GM23338 (cell line): ENCODE data around the gene MICAL3. TPM values are rescaled to one million over a fixed set of nuclear protein-coding genes. Genes with fewer than 3 reads are reported as not detected.

ENCODE experiments used
- ATAC-seq: fragments of 200-7000 bp; cut with Tn5 transposase; 3 replicates; pipeline ENCODE4 v1.9.1; 2020
- DNase-seq: peaks from one replicate; pipeline ENCODE4 v3.0.0-alpha.2; 2015; ENCODE audit warnings: low spot score
- H2AFZ ChIP-seq: fragments of 200-600 bp; sonication (generic); 2 replicates; pipeline ENCODE4 v1.8.0; 2016; ENCODE audit warnings: antibody characterized with exemption, mild to moderate bottlenecking, moderate library complexity
- H3F3A ChIP-seq: fragments of 200-600 bp; sonication (generic); replicated peaks from 2 replicates; pipeline ENCODE4 v1.8.0; 2017; ENCODE audit warnings: antibody characterized with exemption, mixed run types, low read depth
- H3K27ac ChIP-seq: fragments of 200-600 bp; sonication (generic); 2 replicates; pipeline ENCODE4 v1.6.1; 2016; ENCODE audit warnings: low read depth
- H3K27me3 ChIP-seq: fragments of 200-600 bp; sonication (generic); 2 replicates; pipeline ENCODE4 v1.8.0; 2016; ENCODE audit warnings: mild to moderate bottlenecking, mixed run types, moderate library complexity; ENCODE audit not compliant: insufficient read depth
- H3K36me3 ChIP-seq: fragments of 200-600 bp; sonication (generic); 2 replicates; pipeline ENCODE4 v1.8.0; 2016; ENCODE audit warnings: mild to moderate bottlenecking; ENCODE audit not compliant: insufficient read depth
- H3K4me1 ChIP-seq: fragments of 200-600 bp; sonication (generic); 2 replicates; pipeline ENCODE4 v1.8.0; 2016; ENCODE audit warnings: mild to moderate bottlenecking, moderate library complexity; ENCODE audit not compliant: insufficient read depth
- H3K4me2 ChIP-seq: fragments of 200-600 bp; sonication (generic); 2 replicates; pipeline ENCODE4 v1.7.1; 2017; ENCODE audit warnings: mixed run types
- H3K4me3 ChIP-seq: fragments of 200-600 bp; sonication (generic); 2 replicates; pipeline ENCODE4 v1.6.1; 2016; ENCODE audit warnings: mixed run types
- H3K79me2 ChIP-seq: fragments of 200-600 bp; sonication (generic); replicated peaks from 2 replicates; pipeline ENCODE4 v1.8.0; 2017; ENCODE audit warnings: mild to moderate bottlenecking; ENCODE audit not compliant: insufficient read depth
- H3K9me2 ChIP-seq: fragments of 200-600 bp; sonication (generic); 2 replicates; pipeline ENCODE4 v1.8.0; 2017; ENCODE audit not compliant: insufficient read depth
- H4K20me1 ChIP-seq: fragments of 200-600 bp; sonication (generic); replicated peaks from 2 replicates; pipeline ENCODE4 v1.8.0; 2017; ENCODE audit warnings: mild to moderate bottlenecking; ENCODE audit not compliant: insufficient read depth
- H3K27ac Mint-ChIP-seq: 2 replicates; pipeline ENCODE4 v1.8.0; 2020; ENCODE audit warnings: inconsistent platforms, mild to moderate bottlenecking, moderate library complexity, mixed read lengths
- H3K27me3 Mint-ChIP-seq: 3 replicates; pipeline ENCODE4 v1.8.0; 2022; ENCODE audit warnings: low read depth, mild to moderate bottlenecking, moderate library complexity, mixed read lengths, inconsistent platforms; ENCODE audit not compliant: insufficient read depth, poor library complexity
- H3K36me3 Mint-ChIP-seq: 3 replicates; pipeline ENCODE4 v1.8.0; 2021; ENCODE audit warnings: low read depth, mild to moderate bottlenecking, inconsistent platforms, moderate library complexity, mixed read lengths
- H3K4me1 Mint-ChIP-seq: 3 replicates; pipeline ENCODE4 v1.8.0; 2020; ENCODE audit warnings: mild to moderate bottlenecking, inconsistent platforms, mixed read lengths
- H3K4me3 Mint-ChIP-seq: 3 replicates; pipeline ENCODE4 v1.8.0; 2021; ENCODE audit warnings: moderate library complexity, mild to moderate bottlenecking, inconsistent platforms, mixed read lengths
- H3K9me3 Mint-ChIP-seq: 3 replicates; pipeline ENCODE4 v1.8.0; 2020; ENCODE audit warnings: moderate library complexity, mild to moderate bottlenecking, inconsistent platforms, mixed read lengths
- CREB1 ChIP-seq: fragments of 250-450 bp; sonication (Bioruptor Pico); IDR thresholded peaks from 2 replicates; pipeline ENCODE4 v1.5.0; 2020; ENCODE audit warnings: low read depth, mild to moderate bottlenecking, moderate library complexity
- CTCF ChIP-seq, 2 experiments: fragments of 200-600 bp in 1 of 2; sonication (generic) in 1 of 2; conservative IDR thresholded peaks; 2 replicates each; pipeline versions ENCODE4 v1.5.1 to v1.6.1; 2016 to 2017; ENCODE audit warnings: antibody characterized with exemption in 2 of 2, low read depth in 2 of 2, mild to moderate bottlenecking in 2 of 2, moderate library complexity in 1 of 2
- ETS1 ChIP-seq: IDR thresholded peaks from 2 replicates; pipeline ENCODE4 v1.6.1; 2016; ENCODE audit warnings: antibody characterized with exemption
- EZH2 ChIP-seq: fragments of 200-600 bp; sonication (generic); IDR thresholded peaks from one replicate; pipeline ENCODE4 v1.8.0; 2017; ENCODE audit warnings: antibody characterized with exemption, mild to moderate bottlenecking, low read depth; ENCODE audit not compliant: unreplicated experiment
- EZH2phosphoT487 ChIP-seq: fragments of 200-600 bp; sonication (generic); IDR thresholded peaks from one replicate; pipeline ENCODE4 v1.8.1; 2018; ENCODE audit warnings: antibody characterized with exemption; ENCODE audit not compliant: unreplicated experiment
- NANOG ChIP-seq: IDR thresholded peaks from 2 replicates; pipeline ENCODE4 v1.6.1; 2016; ENCODE audit warnings: antibody characterized with exemption, borderline replicate concordance
- REST ChIP-seq: IDR thresholded peaks from one replicate; pipeline ENCODE4 v1.6.1; 2018; ENCODE audit warnings: antibody characterized with exemption; ENCODE audit not compliant: unreplicated experiment
- STAT1 ChIP-seq: IDR thresholded peaks from one replicate; pipeline ENCODE4 v1.6.1; 2016; ENCODE audit warnings: antibody characterized with exemption; ENCODE audit not compliant: unreplicated experiment
- ZNF114 ChIP-seq: fragments of 250-450 bp; sonication (Bioruptor Pico); IDR thresholded peaks from 2 replicates; pipeline ENCODE4 v1.5.0; 2020; ENCODE audit warnings: mild to moderate bottlenecking, moderate library complexity
- ZNF331 ChIP-seq: fragments of 250-450 bp; sonication (Bioruptor Pico); IDR thresholded peaks from 2 replicates; pipeline ENCODE4 v1.5.0; 2020; ENCODE audit warnings: low read depth, mild to moderate bottlenecking, moderate library complexity
- polyA plus RNA-seq: library from polyadenylated mRNA; unstranded; fragments of >200 nt; fragmentation: Nextera tagmentation; extraction: Ambion mirVana; gene quantifications from 2 replicates; pipeline ENCODE4 v1.2.1, GENCODE V29; 2016
- total RNA-seq: library from RNA; depleted of rRNA; stranded (reverse); fragments of >200 nt; shearing (Covaris generic); gene quantifications from 2 replicates; pipeline ENCODE4 v1.2.3, GENCODE V29; 2014

Gene MICAL3
- total and polyA plus RNA-seq, 2 experiments from 2014 or later, result 10.1 to 33.9 TPM

- Histone ChIP-seq H3K4me1 (no peaks in the 10 kb centered on the region), H3F3A (0 out of 2 replicates have a peak, but pooled peaks cover 3% of the 10 kb centered on the region), H4K20me1 (peaks cover 48% of the 10 kb centered on the region), H2AFZ (no peak overlapping the region), H3K79me2 (no peaks in the 10 kb centered on the region), H3K27me3 (peaks cover 30% of the 10 kb centered on the region), H3K27ac (no peak overlapping the region), H3K4me2 (no peak overlapping the region), H3K4me3 (no peak overlapping the region), H3K36me3 (no peaks in the 10 kb centered on the region; the same call in 1 of the 2 replicates), H3K9me2 (no peaks in the 10 kb centered on the region)
- DNase-seq, result no peak
- Mint-ChIP-seq H3K36me3 (peaks cover 41% of the 10 kb centered on the region), H3K4me3 (no peak overlapping the region), H3K4me1 (no peaks in the 10 kb centered on the region; the same call in 2 of the 3 replicates), H3K27ac (no peak overlapping the region), H3K9me3 (0 out of 3 replicates have a peak, but pooled peaks cover under 1% of the 10 kb centered on the region), H3K27me3 (peaks cover 40% of the 10 kb centered on the region)
- TF ChIP-seq STAT1, result no peak
- TF ChIP-seq ETS1, result no peak
- TF ChIP-seq EZH2, result no peak
- no peak for TF ChIP-seq CREB1 (CRISPR knock-in tag)
- ATAC-seq, result no peak
Measured at GRCh38 chr22:17882727-17883126, 141.6 kb downstream of the MICAL3 start.

GRCh38 chr22:17882162-17882561 lies 142.2 kb downstream of the MICAL3 start:
- Histone ChIP-seq H2AFZ (no peak overlapping the region), H3K79me2 (no peaks in the 10 kb centered on the region), H3K4me1 (no peaks in the 10 kb centered on the region), H3K36me3 (no peaks in the 10 kb centered on the region), H3K27ac (no peak overlapping the region), H3K9me2 (no peaks in the 10 kb centered on the region), H3F3A (no peaks in the 10 kb centered on the region), H3K4me2 (no peak overlapping the region), H3K4me3 (no peak overlapping the region), H4K20me1 (peaks cover 50% of the 10 kb centered on the region), H3K27me3 (peaks cover 36% of the 10 kb centered on the region)
- Mint-ChIP-seq H3K4me3 (no peak overlapping the region), H3K9me3 (peaks cover 3% of the 10 kb centered on the region; the same call in 1 of the 3 replicates), H3K27ac (no peak overlapping the region), H3K4me1 (no peaks in the 10 kb centered on the region; the same call in 2 of the 3 replicates), H3K27me3 (peaks cover 45% of the 10 kb centered on the region), H3K36me3 (peaks cover 40% of the 10 kb centered on the region)
- ATAC-seq, result no peak
- no peak for DNase-seq
- TF ChIP-seq NANOG (no peak), EZH2phosphoT487 (no peak), REST (no peak), CTCF (conservative IDR thresholded peaks at IDR 0.05; ENCODE audit: low read depth in 2 of 2) (no peak), ZNF114 (no peak), ETS1 (no peak), STAT1 (no peak), ZNF331 (CRISPR knock-in tag) (no peak)
